WTC11 (cell line): ENCODE results near the gene PLEKHA1.

Experiments used
- CTCF ChIP-seq: fragments of 200-600 bp; IDR thresholded peaks from 2 replicates; pipeline ENCODE4 v1.8.0; 2022; ENCODE audit warnings: antibody characterized with exemption
- FOXJ3 ChIP-seq: sonication (generic); formaldehyde crosslinking; IDR thresholded peaks from 2 replicates; pipeline ENCODE4 v1.9.0; 2021; ENCODE audit warnings: missing genetic modification reagents, mild to moderate bottlenecking, borderline replicate concordance
- IRF2 ChIP-seq: sonication (generic); formaldehyde crosslinking; IDR thresholded peaks from 2 replicates; pipeline ENCODE4 v1.8.0; 2022; ENCODE audit warnings: low read depth, missing genetic modification reagents, borderline replicate concordance
- ZNF317 ChIP-seq: sonication (generic); formaldehyde crosslinking; IDR thresholded peaks from 2 replicates; pipeline ENCODE4 v1.8.1; 2023; ENCODE audit warnings: low read depth, mild to moderate bottlenecking, moderate library complexity, missing genetic modification reagents, borderline replicate concordance

GRCh38 chr10:122481296-122482056 lies 107.0 kb downstream of the PLEKHA1 start:
- no peak for TF ChIP-seq ZNF317 (CRISPR knock-in tag)
- no peak for TF ChIP-seq CTCF
- TF ChIP-seq IRF2 (CRISPR knock-in tag) = no peak
- no peak for TF ChIP-seq FOXJ3 (CRISPR knock-in tag)
